ENCODE measurements around the gene ERVH48-1.

The ERVH48-1 gene

GRCh38 chr21:42970946-42971653 lies 45.7 kb upstream of the ERVH48-1 start:
- no peak overlapping the region for H3K27ac ChIP-seq (ENCODE audit: extremely low read depth, low read depth, low read length)
- CTCF ChIA-PET = interaction anchor here (1.1 kb wide), 1 partner anchor 9 kb away, joined by 3 read pairs; no protein-coding TSS in a partner anchor
- POLR2A ChIA-PET = interaction anchor here (0.7 kb wide), 1 partner anchor 620 kb away, joined by 3 read pairs; no protein-coding TSS in a partner anchor

More at GRCh38 chr21:42970946-42971653, 45.7 kb upstream of the ERVH48-1 start:
- Histone ChIP-seq H3K4me3 (ENCODE audit: low read depth, low read length) (no peak overlapping the region), H3K36me3 (ENCODE audit: control insufficient read depth in 2 of 2, insufficient read depth in 1 of 2, low read length in 2 of 2) (no peaks in the 10 kb centered on the region), H3K9me3 (ENCODE audit: control insufficient read depth, insufficient read depth, low read depth, low read length) (no peaks in the 10 kb centered on the region), H3K4me1 (ENCODE audit: control insufficient read depth, insufficient read depth, low read length) (no peaks in the 10 kb centered on the region; the same call in none of the 2 replicates)
- TF ChIP-seq MZF1 (tag by site-specific recombination; IDR thresholded peaks at IDR 0.05; ENCODE audit: borderline replicate concordance) = no peak
- no peak for TF ChIP-seq KLF10 (tag by site-specific recombination; IDR thresholded peaks at IDR 0.05)
- TF ChIP-seq ZNF76 (tag by site-specific recombination; IDR thresholded peaks at IDR 0.05; ENCODE audit: borderline replicate concordance, low read depth) = no peak
- TF ChIP-seq GLI2 (tag by site-specific recombination; IDR thresholded peaks at IDR 0.05; ENCODE audit: borderline replicate concordance, low read depth) = no peak
- no peak for TF ChIP-seq IKZF3 (tag by site-specific recombination; IDR thresholded peaks at IDR 0.05)
- no peak for TF ChIP-seq ZNF830 (tag by site-specific recombination; IDR thresholded peaks at IDR 0.05; ENCODE audit: low read depth)
- TF ChIP-seq ZNF24 (tag by site-specific recombination; IDR thresholded peaks at IDR 0.05) = no peak
- TF ChIP-seq ZNF513 (tag by site-specific recombination; IDR thresholded peaks at IDR 0.05) = no peak
- TF ChIP-seq ZNF747 (tag by site-specific recombination; IDR thresholded peaks at IDR 0.05) = no peak
- TF ChIP-seq PBX3 (CRISPR knock-in tag; IDR thresholded peaks at IDR 0.05) = no peak
- no peak for TF ChIP-seq ZNF518A (tag by site-specific recombination; conservative IDR thresholded peaks at IDR 0.05; ENCODE audit: low read depth)
- TF ChIP-seq ZSCAN16 (tag by site-specific recombination; IDR thresholded peaks at IDR 0.05) = no peak
- TF ChIP-seq ZNF114 (tag by site-specific recombination; IDR thresholded peaks at IDR 0.05) = no peak
- TF ChIP-seq GFI1B (tag by site-specific recombination; IDR thresholded peaks at IDR 0.05) = no peak

Measured in HEK293 (cell line).